H9 (cell line): ENCODE results near the gene STX11. TPM values are rescaled to one million over a fixed set of nuclear protein-coding genes. Genes with fewer than 3 reads are reported as not detected.

ENCODE experiments used
- DNase-seq: peaks from one replicate; pipeline ENCODE4 v3.0.0-alpha.2; 2017
- H2AFZ ChIP-seq: one replicate; pipeline ENCODE4 v1.6.1; 2013; ENCODE audit warnings: mild to moderate bottlenecking, low read length, control low read depth, moderate library complexity
- H2AK5ac ChIP-seq: 2 replicates; pipeline ENCODE4 v1.6.1; 2013; ENCODE audit warnings: low read length, control low read depth, mixed read lengths; ENCODE audit not compliant: insufficient read length
- H2BK120ac ChIP-seq: one replicate; pipeline ENCODE4 v1.6.1; 2013; ENCODE audit warnings: low read depth, mild to moderate bottlenecking, low read length, control low read depth, inconsistent platforms; ENCODE audit not compliant: poor library complexity, severe bottlenecking
- H2BK12ac ChIP-seq: 2 replicates; pipeline ENCODE4 v1.6.1; 2013; ENCODE audit warnings: low read length, control low read depth, mixed read lengths, low read depth; ENCODE audit not compliant: insufficient read length
- H2BK15ac ChIP-seq: 2 replicates; pipeline ENCODE4 v1.6.1; 2013; ENCODE audit warnings: low read depth, low read length, control low read depth
- H2BK20ac ChIP-seq: one replicate; pipeline ENCODE4 v1.6.1; 2013; ENCODE audit warnings: low read depth, mild to moderate bottlenecking, low read length, control low read depth, inconsistent platforms; ENCODE audit not compliant: poor library complexity, severe bottlenecking
- H2BK5ac ChIP-seq: 2 replicates; pipeline ENCODE4 v1.6.1; 2013; ENCODE audit warnings: low read length, control low read depth, mixed read lengths; ENCODE audit not compliant: insufficient read length
- H3K14ac ChIP-seq: 2 replicates; pipeline ENCODE4 v1.6.1; 2013; ENCODE audit warnings: low read length, control low read depth; ENCODE audit not compliant: insufficient read depth
- H3K18ac ChIP-seq: 2 replicates; pipeline ENCODE4 v1.6.1; 2013; ENCODE audit warnings: low read depth, mild to moderate bottlenecking, mixed read lengths, low read length, control low read depth; ENCODE audit not compliant: insufficient read length
- H3K23ac ChIP-seq: 2 replicates; pipeline ENCODE4 v1.6.1; 2013; ENCODE audit warnings: low read length, control low read depth, mixed read lengths, low read depth; ENCODE audit not compliant: insufficient read length
- H3K23me2 ChIP-seq: 2 replicates; pipeline ENCODE4 v1.6.1; 2013; ENCODE audit warnings: low read depth, mild to moderate bottlenecking, mixed read lengths, low read length, control low read depth; ENCODE audit not compliant: insufficient read length, poor library complexity, severe bottlenecking
- H3K27ac ChIP-seq: 2 replicates; pipeline ENCODE4 v1.5.1; 2013; ENCODE audit warnings: low read length, control low read depth, mixed read lengths, low read depth; ENCODE audit not compliant: insufficient read length
- H3K27me3 ChIP-seq: 2 replicates; pipeline ENCODE4 v1.6.1; 2013; ENCODE audit warnings: low read length, control low read depth, inconsistent platforms; ENCODE audit not compliant: insufficient read depth
- H3K4ac ChIP-seq: 2 replicates; pipeline ENCODE4 v1.6.1; 2013; ENCODE audit warnings: low read depth, mild to moderate bottlenecking, control low read depth, inconsistent platforms, low read length, moderate library complexity
- H3K4me1 ChIP-seq: 2 replicates; pipeline ENCODE4 v1.6.1; 2013; ENCODE audit warnings: low read length, control low read depth, inconsistent platforms; ENCODE audit not compliant: insufficient read depth
- H3K4me2 ChIP-seq: 2 replicates; pipeline ENCODE4 v1.6.1; 2013; ENCODE audit warnings: low read length, control low read depth, mixed read lengths; ENCODE audit not compliant: insufficient read length, insufficient read depth
- H3K56ac ChIP-seq: 2 replicates; pipeline ENCODE4 v1.6.1; 2013; ENCODE audit warnings: low read depth, mild to moderate bottlenecking, mixed read lengths, low read length, control low read depth; ENCODE audit not compliant: insufficient read length
- H3K79me1 ChIP-seq: 2 replicates; pipeline ENCODE4 v1.6.1; 2013; ENCODE audit warnings: low read depth, mild to moderate bottlenecking, moderate library complexity, low read length, control low read depth, inconsistent platforms; ENCODE audit not compliant: insufficient read depth, poor library complexity, severe bottlenecking
- H3K79me2 ChIP-seq: 2 replicates; pipeline ENCODE4 v1.6.1; 2013; ENCODE audit warnings: low read length, control low read depth, inconsistent platforms; ENCODE audit not compliant: insufficient read depth
- H3K9ac ChIP-seq: 2 replicates; pipeline ENCODE4 v1.6.1; 2013; ENCODE audit warnings: low read length, control low read depth, mixed read lengths; ENCODE audit not compliant: insufficient read length; ENCODE audit errors: extremely low read depth
- H3K9me3 ChIP-seq: one replicate; pipeline ENCODE4 v1.6.1; 2013; ENCODE audit warnings: low read depth, low read length, inconsistent platforms; ENCODE audit not compliant: control insufficient read depth
- H3T11ph ChIP-seq: one replicate; pipeline ENCODE4 v1.6.1; 2013; ENCODE audit warnings: mild to moderate bottlenecking, low read length, control low read depth, inconsistent platforms
- H4K20me1 ChIP-seq: one replicate; pipeline ENCODE4 v1.6.1; 2013; ENCODE audit not compliant: control insufficient read depth, insufficient read length, insufficient read depth
- H4K5ac ChIP-seq: 2 replicates; pipeline ENCODE4 v1.6.1; 2013; ENCODE audit warnings: low read depth, mild to moderate bottlenecking, mixed read lengths, low read length, control low read depth; ENCODE audit not compliant: insufficient read length
- H4K8ac ChIP-seq: replicated peaks from 2 replicates; pipeline ENCODE4 v1.6.1; 2013; ENCODE audit warnings: low read length, control low read depth, mixed read lengths, low read depth; ENCODE audit not compliant: insufficient read length
- H4K91ac ChIP-seq: 2 replicates; pipeline ENCODE4 v1.6.1; 2013; ENCODE audit warnings: low read depth, mild to moderate bottlenecking, moderate library complexity, mixed read lengths, low read length, control low read depth; ENCODE audit not compliant: insufficient read length
- H3K27ac Mint-ChIP-seq, 3 experiments: 2 replicates in 2 of 3; 3 replicates in 1 of 3; pipeline ENCODE4 v1.8.0; 2020 to 2021; ENCODE audit warnings: mixed read lengths in 3 of 3, mild to moderate bottlenecking in 1 of 3, moderate library complexity in 1 of 3
- H3K27me3 Mint-ChIP-seq: 2 replicates; pipeline ENCODE4 v1.8.0; 2021; ENCODE audit warnings: low read depth, mild to moderate bottlenecking, moderate library complexity, mixed read lengths
- H3K36me3 Mint-ChIP-seq, 3 experiments: 2 replicates in 2 of 3; 3 replicates in 1 of 3; pipeline ENCODE4 v1.8.0; 2020 to 2021; ENCODE audit warnings: low read depth in 3 of 3, mixed read lengths in 3 of 3; ENCODE audit not compliant: insufficient read depth in 1 of 3
- H3K4me1 Mint-ChIP-seq, 2 experiments: 2 replicates each; pipeline ENCODE4 v1.8.0; 2020; ENCODE audit warnings: mixed read lengths in 2 of 2
- H3K4me3 Mint-ChIP-seq, 2 experiments: 2 replicates in 1 of 2; 3 replicates in 1 of 2; pipeline ENCODE4 v1.8.0; 2020 to 2021; ENCODE audit warnings: mild to moderate bottlenecking in 2 of 2, mixed read lengths in 2 of 2, moderate library complexity in 1 of 2
- H3K9me3 Mint-ChIP-seq, 2 experiments: 2 replicates in 1 of 2; 3 replicates in 1 of 2; pipeline ENCODE4 v1.8.0; 2020; ENCODE audit warnings: mild to moderate bottlenecking in 2 of 2, mixed read lengths in 2 of 2, moderate library complexity in 1 of 2
- WGBS: extraction: QIAGEN DNeasy Blood & Tissue Kit; methylation state at CpG from one replicate; pipeline ENCODE4 v1.1.7; 2013; ENCODE audit warnings: missing lambda C conversion rate, low lambda C conversion rate, mixed read lengths; ENCODE audit not compliant: insufficient read length; ENCODE audit errors: extremely low coverage; 5-methylcytosine and 5-hydroxymethylcytosine counted together
- total RNA-seq: library from RNA; stranded (reverse); gene quantifications from 2 replicates; pipeline ENCODE4 v1.2.1, GENCODE V29; 2021
- TF ChIP-seq, protein P1 (sequence below): fragments of 200-600 bp; sonication (generic); conservative IDR thresholded peaks from 3 replicates; pipeline ENCODE4 v1.8.0; 2021; ENCODE audit warnings: antibody characterized with exemption, mild to moderate bottlenecking

Gene STX11
- total RNA-seq, 1 experiment from 2014 or later = 0.22 TPM

DNA sequence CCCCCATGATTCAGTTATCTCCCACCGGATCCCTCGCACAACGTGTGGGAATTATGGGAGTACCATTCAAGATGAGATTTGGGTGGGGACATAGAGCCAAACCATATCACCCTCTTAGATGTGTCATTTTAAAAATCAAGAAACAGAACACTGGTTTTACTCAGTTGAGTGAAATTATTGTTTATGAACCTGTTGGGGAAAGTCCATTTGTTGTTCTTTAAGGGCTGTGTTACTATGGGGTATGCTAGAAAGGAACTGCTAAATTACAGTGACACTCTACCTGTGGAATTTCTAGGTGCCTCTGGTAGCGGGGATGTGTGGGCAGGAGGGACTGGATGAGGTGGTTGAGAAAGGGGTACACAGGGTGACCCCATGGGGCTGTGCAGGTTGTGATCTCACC lies 28.9 kb downstream of the STX11 start:
- Histone ChIP-seq H3K9me3 (no peaks in the 10 kb centered on the region), H3K27ac (no peak overlapping the region), H3K27me3 (no peaks in the 10 kb centered on the region), H4K5ac (no peak overlapping the region), H3K9ac (no peak overlapping the region), H3K4me2 (no peak overlapping the region), H3K18ac (no peak overlapping the region), H3K56ac (no peak overlapping the region), H2BK12ac (no peak overlapping the region), H3K23me2 (no peaks in the 10 kb centered on the region), H2AFZ (no peak overlapping the region), H2BK15ac (no peak overlapping the region), H2BK5ac (no peak overlapping the region), H3K4me1 (no peaks in the 10 kb centered on the region), H4K8ac (no peak overlapping the region), H4K91ac (no peak overlapping the region), H3K23ac (no peak overlapping the region), H3K79me2 (no peaks in the 10 kb centered on the region), H4K20me1 (no peaks in the 10 kb centered on the region), H2BK20ac (no peak overlapping the region), H3K4ac (no peak overlapping the region), H2BK120ac (no peak overlapping the region), H3T11ph (no peak overlapping the region), H3K79me1 (no peaks in the 10 kb centered on the region), H2AK5ac (no peak overlapping the region), H3K14ac (no peak overlapping the region)
- TF ChIP-seq, protein P1, sequence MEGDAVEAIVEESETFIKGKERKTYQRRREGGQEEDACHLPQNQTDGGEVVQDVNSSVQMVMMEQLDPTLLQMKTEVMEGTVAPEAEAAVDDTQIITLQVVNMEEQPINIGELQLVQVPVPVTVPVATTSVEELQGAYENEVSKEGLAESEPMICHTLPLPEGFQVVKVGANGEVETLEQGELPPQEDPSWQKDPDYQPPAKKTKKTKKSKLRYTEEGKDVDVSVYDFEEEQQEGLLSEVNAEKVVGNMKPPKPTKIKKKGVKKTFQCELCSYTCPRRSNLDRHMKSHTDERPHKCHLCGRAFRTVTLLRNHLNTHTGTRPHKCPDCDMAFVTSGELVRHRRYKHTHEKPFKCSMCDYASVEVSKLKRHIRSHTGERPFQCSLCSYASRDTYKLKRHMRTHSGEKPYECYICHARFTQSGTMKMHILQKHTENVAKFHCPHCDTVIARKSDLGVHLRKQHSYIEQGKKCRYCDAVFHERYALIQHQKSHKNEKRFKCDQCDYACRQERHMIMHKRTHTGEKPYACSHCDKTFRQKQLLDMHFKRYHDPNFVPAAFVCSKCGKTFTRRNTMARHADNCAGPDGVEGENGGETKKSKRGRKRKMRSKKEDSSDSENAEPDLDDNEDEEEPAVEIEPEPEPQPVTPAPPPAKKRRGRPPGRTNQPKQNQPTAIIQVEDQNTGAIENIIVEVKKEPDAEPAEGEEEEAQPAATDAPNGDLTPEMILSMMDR = no peak
- no CpG with 5 or more reads among the region's 4 CpGs for WGBS
- H3K36me3 Mint-ChIP-seq = no peaks in the 10 kb centered on the region
- H3K27me3 Mint-ChIP-seq = no peaks in the 10 kb centered on the region
- DNase-seq = no peak
- no peak overlapping the region for H3K4me3 Mint-ChIP-seq
- H3K4me1 Mint-ChIP-seq = peaks cover 4% of the 10 kb centered on the region in 2 experiments; a peak in 3 of 4 replicates
- no peaks in the 10 kb centered on the region for H3K9me3 Mint-ChIP-seq
- no peak overlapping the region for H3K27ac Mint-ChIP-seq
